WTC11 (cell line): ENCODE results near the gene CNGA1. TPM values are rescaled to one million over a fixed set of nuclear protein-coding genes. Genes with fewer than 3 reads are reported as not detected.

Source experiments
- ATAC-seq: fragments of 200-7000 bp; cut with Tn5 transposase; 2 replicates; pipeline ENCODE4 v1.10.0; 2021; ENCODE audit warnings: mild to moderate bottlenecking, moderate library complexity
- Bru-seq: library from RNA; stranded (reverse); fragments of 400-500 nt; gene quantifications from one replicate; lab custom pipeline; 2021; lab: Mats Ljungman, UMichigan
- CTCF ChIA-PET: fragments of 300-600 bp; sonication (Branson Sonifier 250); formaldehyde crosslinking; loops from one replicate; lab custom pipeline; 2021; ENCODE audit warnings: antibody characterized with exemption; lab: Charles Lee
- POLR2A ChIA-PET: fragments of 350-600 bp; sonication (Branson Sonifier 250); formaldehyde crosslinking; loops from one replicate; lab custom pipeline; 2021; ENCODE audit warnings: antibody characterized with exemption; lab: Charles Lee
- DNase-seq: peaks from one replicate; pipeline ENCODE4 v3.0.0; 2021; ENCODE audit warnings: low spot score
- H3K27ac Mint-ChIP-seq: 2 replicates; pipeline ENCODE4 v1.8.0; 2021; ENCODE audit warnings: mixed read lengths
- H3K27me3 Mint-ChIP-seq: 2 replicates; pipeline ENCODE4 v1.8.0; 2021; ENCODE audit warnings: low read depth, mild to moderate bottlenecking, moderate library complexity, mixed read lengths
- H3K36me3 Mint-ChIP-seq: 2 replicates; pipeline ENCODE4 v1.8.0; 2021; ENCODE audit warnings: mixed read lengths
- H3K4me1 Mint-ChIP-seq: 2 replicates; pipeline ENCODE4 v1.8.0; 2022; ENCODE audit warnings: mixed read lengths
- H3K4me3 Mint-ChIP-seq: 2 replicates; pipeline ENCODE4 v1.8.0; 2021; ENCODE audit warnings: mild to moderate bottlenecking, moderate library complexity, mixed read lengths
- H3K9me3 Mint-ChIP-seq: 2 replicates; pipeline ENCODE4 v1.8.0; 2021; ENCODE audit warnings: mixed read lengths
- CREM ChIP-seq: sonication (generic); formaldehyde crosslinking; IDR thresholded peaks from 2 replicates; pipeline ENCODE4 v1.8.1; 2022; ENCODE audit warnings: mild to moderate bottlenecking, missing genetic modification reagents, moderate library complexity
- E2F5 ChIP-seq: sonication (generic); formaldehyde crosslinking; IDR thresholded peaks from 2 replicates; pipeline ENCODE4 v1.8.1; 2022; ENCODE audit warnings: mild to moderate bottlenecking, moderate library complexity, missing genetic modification reagents
- ESRRA ChIP-seq: sonication (generic); formaldehyde crosslinking; IDR thresholded peaks from 2 replicates; pipeline ENCODE4 v1.8.1; 2022; ENCODE audit warnings: mild to moderate bottlenecking, missing genetic modification reagents, borderline replicate concordance
- FOXK1 ChIP-seq: sonication (generic); formaldehyde crosslinking; IDR thresholded peaks from 2 replicates; pipeline ENCODE4 v1.8.0; 2022; ENCODE audit warnings: mild to moderate bottlenecking, moderate library complexity, missing genetic modification reagents
- FOXP1 ChIP-seq: sonication (generic); formaldehyde crosslinking; IDR thresholded peaks from 2 replicates; pipeline ENCODE4 v1.8.0; 2022; ENCODE audit warnings: missing genetic modification reagents, mild to moderate bottlenecking, moderate library complexity, borderline replicate concordance
- FOXP4 ChIP-seq: sonication (generic); formaldehyde crosslinking; IDR thresholded peaks from 2 replicates; pipeline ENCODE4 v1.8.0; 2022; ENCODE audit warnings: mild to moderate bottlenecking, missing genetic modification reagents
- GABPB1 ChIP-seq: sonication (generic); formaldehyde crosslinking; IDR thresholded peaks from 2 replicates; pipeline ENCODE4 v1.8.1; 2023; ENCODE audit warnings: mild to moderate bottlenecking, missing genetic modification reagents
- HMGXB4 ChIP-seq: sonication (generic); formaldehyde crosslinking; IDR thresholded peaks from 2 replicates; pipeline ENCODE4 v1.8.1; 2023; ENCODE audit warnings: mild to moderate bottlenecking, moderate library complexity, missing genetic modification reagents
- MAX ChIP-seq: sonication (generic); formaldehyde crosslinking; IDR thresholded peaks from 2 replicates; pipeline ENCODE4 v1.8.0; 2022; ENCODE audit warnings: mild to moderate bottlenecking, missing genetic modification reagents
- NFYB ChIP-seq: sonication (generic); formaldehyde crosslinking; conservative IDR thresholded peaks from 2 replicates; pipeline ENCODE4 v1.8.0; 2022; ENCODE audit warnings: low read depth, missing genetic modification reagents
- NR2C2 ChIP-seq: sonication (generic); formaldehyde crosslinking; IDR thresholded peaks from 2 replicates; pipeline ENCODE4 v1.8.0; 2022; ENCODE audit warnings: mild to moderate bottlenecking, missing genetic modification reagents
- NR3C1 ChIP-seq: sonication (generic); formaldehyde crosslinking; conservative IDR thresholded peaks from 2 replicates; pipeline ENCODE4 v1.8.1; 2023; ENCODE audit warnings: low read depth, mild to moderate bottlenecking, missing genetic modification reagents
- SMAD3 ChIP-seq: sonication (generic); formaldehyde crosslinking; IDR thresholded peaks from 2 replicates; pipeline ENCODE4 v1.8.0; 2022; ENCODE audit warnings: missing genetic modification reagents, mild to moderate bottlenecking, borderline replicate concordance
- SP1 ChIP-seq: sonication (generic); formaldehyde crosslinking; conservative IDR thresholded peaks from 2 replicates; pipeline ENCODE4 v1.8.1; 2022; ENCODE audit warnings: missing genetic modification reagents
- TP53 ChIP-seq: sonication (generic); formaldehyde crosslinking; IDR thresholded peaks from 2 replicates; pipeline ENCODE4 v1.8.1; 2023; ENCODE audit warnings: mild to moderate bottlenecking, missing genetic modification reagents
- USF2 ChIP-seq: sonication (generic); formaldehyde crosslinking; IDR thresholded peaks from 2 replicates; pipeline ENCODE4 v1.8.1; 2023; ENCODE audit warnings: mild to moderate bottlenecking, missing genetic modification reagents, moderate library complexity
- ZBTB21 ChIP-seq: sonication (generic); formaldehyde crosslinking; IDR thresholded peaks from 2 replicates; pipeline ENCODE4 v1.8.1; 2023; ENCODE audit warnings: mild to moderate bottlenecking, missing genetic modification reagents, borderline replicate concordance
- ZNF138 ChIP-seq: sonication (generic); formaldehyde crosslinking; conservative IDR thresholded peaks from 2 replicates; pipeline ENCODE4 v1.8.1; 2022; ENCODE audit warnings: mild to moderate bottlenecking, moderate library complexity, missing genetic modification reagents
- ZNF263 ChIP-seq: sonication (generic); formaldehyde crosslinking; IDR thresholded peaks from 2 replicates; pipeline ENCODE4 v1.8.1; 2022; ENCODE audit warnings: low read depth, mild to moderate bottlenecking, moderate library complexity, missing genetic modification reagents
- ZNF671 ChIP-seq: fragments of 250-450 bp; sonication (Bioruptor Pico); IDR thresholded peaks from 2 replicates; pipeline ENCODE4 v1.8.0; 2021; ENCODE audit warnings: mild to moderate bottlenecking
- long read RNA-seq, 3 experiments: library from RNA in 1 of 3; library from capped mRNA in 1 of 3; library from polyadenylated mRNA in 1 of 3; unstranded in 2 of 3; stranded (forward) in 1 of 3; transcript quantifications; one replicate each; pipeline ENCODE4 v2.0.0, GENCODE V29; 2021
- total RNA-seq: library from RNA; stranded (reverse); gene quantifications from 3 replicates; pipeline ENCODE4 v1.2.3, GENCODE V29; 2021
- TF ChIP-seq, protein P1 (sequence below): sonication (generic); formaldehyde crosslinking; IDR thresholded peaks from 2 replicates; pipeline ENCODE4 v1.8.1; 2023; ENCODE audit warnings: mild to moderate bottlenecking, missing genetic modification reagents, moderate library complexity
- TF ChIP-seq, protein P2 (sequence below): sonication (generic); formaldehyde crosslinking; IDR thresholded peaks from 2 replicates; pipeline ENCODE4 v1.8.0; 2023; ENCODE audit warnings: missing genetic modification reagents
- TF ChIP-seq, protein P3 (sequence below): fragments of 250-450 bp; sonication (Bioruptor Pico); IDR thresholded peaks from 2 replicates; pipeline ENCODE4 v1.8.0; 2021; ENCODE audit warnings: mild to moderate bottlenecking

Gene CNGA1
- total RNA-seq (0.50 to 1.9 TPM (median 1.1 TPM) in 3 replicates), Bru-seq, nascent RNA (percentile 49 among the genes with signal in this experiment)
- long read RNA-seq, experiment 1, partial matches to known transcripts, result 1 of 6 reads
- long read RNA-seq, experiment 1, other reads (novel, unspliced or antisense), result 5 of 6 reads
- long read RNA-seq, experiment 2, partial matches to known transcripts, result 0 of 1 reads
- long read RNA-seq, experiment 2, other reads (novel, unspliced or antisense), result 1 of 1 reads
- long read RNA-seq, experiment 3, result 0 reads

- ChIA-PET CTCF (interaction anchor here (0.8 to 1.3 kb wide), 3 partner anchors 16 to 67 kb away, joined by 3 to 4 read pairs (median 3); no protein-coding TSS in a partner anchor), POLR2A (no interaction called here)
- Mint-ChIP-seq H3K4me3 (peak within 1 kb of the TSS; percentile 88), H3K27ac (peak within 1 kb of the TSS; percentile 74), H3K4me1 (peaks cover 23% of the 10 kb centered on the region), H3K9me3 (peaks cover 22% of the 10 kb centered on the region), H3K36me3 (peaks cover 18% of the 10 kb centered on the region), H3K27me3 (peaks cover 17% of the 10 kb centered on the region)
- DNase-seq (peak; percentile 92), ATAC-seq (peak; percentile 94)
- TF ChIP-seq ESRRA (CRISPR knock-in tag), result peak; percentile 63; the same call in 1 of the 2 replicates
- TF ChIP-seq CREM (CRISPR knock-in tag), result peak; percentile 68; the same call in 1 of the 2 replicates
- peak; percentile 77 for TF ChIP-seq SP1 (CRISPR knock-in tag)
- TF ChIP-seq FOXP4, result peak; percentile 14; the same call in 1 of the 2 replicates
- TF ChIP-seq GABPB1, result 0 out of 2 replicates have a peak, but pooled peaks have one; percentile 5
- TF ChIP-seq E2F5 (CRISPR knock-in tag), result peak; percentile 53; the same call in 1 of the 2 replicates
- TF ChIP-seq TP53 (CRISPR knock-in tag), result no peak
- TF ChIP-seq, protein P1, sequence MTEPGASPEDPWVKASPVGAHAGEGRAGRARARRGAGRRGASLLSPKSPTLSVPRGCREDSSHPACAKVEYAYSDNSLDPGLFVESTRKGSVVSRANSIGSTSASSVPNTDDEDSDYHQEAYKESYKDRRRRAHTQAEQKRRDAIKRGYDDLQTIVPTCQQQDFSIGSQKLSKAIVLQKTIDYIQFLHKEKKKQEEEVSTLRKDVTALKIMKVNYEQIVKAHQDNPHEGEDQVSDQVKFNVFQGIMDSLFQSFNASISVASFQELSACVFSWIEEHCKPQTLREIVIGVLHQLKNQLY (CRISPR knock-in tag), result no peak
- no peak for TF ChIP-seq ZNF671
- TF ChIP-seq FOXK1 (CRISPR knock-in tag), result peak; percentile 14; the same call in 1 of the 2 replicates
- TF ChIP-seq MAX (CRISPR knock-in tag), result peak; percentile 72
- 0 out of 2 replicates have a peak, but pooled peaks have one; percentile 10 for TF ChIP-seq ZNF138 (CRISPR knock-in tag)
- peak; percentile 84; the same call in 1 of the 2 replicates for TF ChIP-seq HMGXB4
- TF ChIP-seq FOXP1 (CRISPR knock-in tag), result peak; percentile 44
- TF ChIP-seq ZNF263, result no peak
- TF ChIP-seq NFYB (CRISPR knock-in tag), result peak; percentile 46
Measured at GRCh38 chr4:48016141-48017107, at the start of gene CNGA1, which contains the start of gene NIPAL1. Gene CNGA1 (minus strand): TSS chr4:48016681. CDS start chr4:47952689, 63,992 bp downstream. Gene NIPAL1 (plus strand): TSS chr4:48016772. CDS start chr4:48016840, 68 bp downstream.

GRCh38 chr4:48065587-48066052 is 49.1 kb upstream of the CNGA1 start:
- peaks cover 3% of the 10 kb centered on the region for H3K27me3 Mint-ChIP-seq
- H3K4me1 Mint-ChIP-seq, result no peaks in the 10 kb centered on the region
- CTCF ChIA-PET, result no interaction called here
- H3K27ac Mint-ChIP-seq, result no peak overlapping the region
- H3K36me3 Mint-ChIP-seq, result no peaks in the 10 kb centered on the region; the same call in none of the 2 replicates
- no peak for ATAC-seq
- no peak for DNase-seq
- peaks cover 8% of the 10 kb centered on the region for H3K9me3 Mint-ChIP-seq
- no peak overlapping the region for H3K4me3 Mint-ChIP-seq
- POLR2A ChIA-PET, result no interaction called here
- no peak for TF ChIP-seq ZBTB21 (CRISPR knock-in tag)
- TF ChIP-seq SMAD3 (CRISPR knock-in tag), result no peak
- TF ChIP-seq, protein P2, sequence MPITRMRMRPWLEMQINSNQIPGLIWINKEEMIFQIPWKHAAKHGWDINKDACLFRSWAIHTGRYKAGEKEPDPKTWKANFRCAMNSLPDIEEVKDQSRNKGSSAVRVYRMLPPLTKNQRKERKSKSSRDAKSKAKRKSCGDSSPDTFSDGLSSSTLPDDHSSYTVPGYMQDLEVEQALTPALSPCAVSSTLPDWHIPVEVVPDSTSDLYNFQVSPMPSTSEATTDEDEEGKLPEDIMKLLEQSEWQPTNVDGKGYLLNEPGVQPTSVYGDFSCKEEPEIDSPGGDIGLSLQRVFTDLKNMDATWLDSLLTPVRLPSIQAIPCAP (CRISPR knock-in tag), result no peak
- no peak for TF ChIP-seq NR3C1 (CRISPR knock-in tag)
- no peak for TF ChIP-seq USF2 (CRISPR knock-in tag)
- TF ChIP-seq, protein P3, sequence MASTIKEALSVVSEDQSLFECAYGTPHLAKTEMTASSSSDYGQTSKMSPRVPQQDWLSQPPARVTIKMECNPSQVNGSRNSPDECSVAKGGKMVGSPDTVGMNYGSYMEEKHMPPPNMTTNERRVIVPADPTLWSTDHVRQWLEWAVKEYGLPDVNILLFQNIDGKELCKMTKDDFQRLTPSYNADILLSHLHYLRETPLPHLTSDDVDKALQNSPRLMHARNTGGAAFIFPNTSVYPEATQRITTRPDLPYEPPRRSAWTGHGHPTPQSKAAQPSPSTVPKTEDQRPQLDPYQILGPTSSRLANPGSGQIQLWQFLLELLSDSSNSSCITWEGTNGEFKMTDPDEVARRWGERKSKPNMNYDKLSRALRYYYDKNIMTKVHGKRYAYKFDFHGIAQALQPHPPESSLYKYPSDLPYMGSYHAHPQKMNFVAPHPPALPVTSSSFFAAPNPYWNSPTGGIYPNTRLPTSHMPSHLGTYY (CRISPR knock-in tag), result no peak
- TF ChIP-seq NR2C2, result no peak
